ENCODE measurements around the gene RBM8A. TPM values are rescaled to one million over a fixed set of nuclear protein-coding genes. Genes with fewer than 3 reads are reported as not detected.
A peak's percentile ranks its signal among the peaks of the same experiment; 100 is the strongest.
"Not testable (repeated sequence)": the region's sequence is repeated elsewhere in the genome, so short reads cannot be mapped to it uniquely, and the experiment has no call there.

Gene RBM8A
- total and polyA plus RNA-seq, 5 donors from 2014 or later = 143 to 176 (median 154) TPM

DNA sequence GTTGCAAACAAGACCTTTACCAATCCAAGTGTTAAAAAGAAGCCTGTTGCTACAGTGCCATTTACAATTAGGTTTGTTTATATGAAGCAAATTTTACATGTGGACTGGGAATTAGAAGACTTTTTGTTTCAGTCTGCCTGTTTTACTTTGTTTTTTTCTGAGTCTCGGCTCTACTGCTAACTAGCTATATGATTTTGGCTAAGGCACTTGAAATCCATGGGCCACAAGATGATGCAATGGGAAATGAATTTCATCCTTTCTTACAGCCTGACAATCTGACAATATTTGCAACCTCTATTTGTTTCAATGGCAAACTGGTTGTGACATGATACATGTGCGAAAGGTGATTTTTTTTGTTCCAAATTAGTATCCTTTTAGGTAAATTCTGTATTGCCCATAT lies 5.0 kb downstream of the RBM8A start:
- DNase-seq (no peak), ATAC-seq (ENCODE audit: low read depth in 2 of 2) (no peak)
- no peaks in the 10 kb centered on the region for H3K27me3 ChIP-seq (ENCODE audit: control insufficient read depth, insufficient read depth, low read length)
- no peak overlapping the region for H3K4me3 ChIP-seq (ENCODE audit: low read depth, low read length)
- Mint-ChIP-seq H3K4me3 (peak overlapping the region in 1 of 4 donors; percentile 27), H3K36me3 (peaks cover 8% of the 10 kb centered on the region), H3K27ac (peak overlapping the region in 1 of 3 donors; percentile 71), H3K9me3 (no peaks in the 10 kb centered on the region), H3K4me1 (peaks cover 6 to 42% (median 31%) of the 10 kb centered on the region in 4 donors), H3K27me3 (peaks cover 4% of the 10 kb centered on the region)
- H3K36me3 ChIP-seq (ENCODE audit: control insufficient read depth, insufficient read depth, low read length) = peaks cover 23% of the 10 kb centered on the region
- no peaks in the 10 kb centered on the region for H3K9me3 ChIP-seq (ENCODE audit: control insufficient read depth in 2 of 2, low read length in 2 of 2)
- no peak overlapping the region for H3K27ac ChIP-seq (ENCODE audit: insufficient read depth, low read length, poor library complexity, severe bottlenecking)
- H3K4me1 ChIP-seq (ENCODE audit: control insufficient read depth, insufficient read depth, low read length, poor library complexity, severe bottlenecking) = peaks cover 35% of the 10 kb centered on the region

DNA sequence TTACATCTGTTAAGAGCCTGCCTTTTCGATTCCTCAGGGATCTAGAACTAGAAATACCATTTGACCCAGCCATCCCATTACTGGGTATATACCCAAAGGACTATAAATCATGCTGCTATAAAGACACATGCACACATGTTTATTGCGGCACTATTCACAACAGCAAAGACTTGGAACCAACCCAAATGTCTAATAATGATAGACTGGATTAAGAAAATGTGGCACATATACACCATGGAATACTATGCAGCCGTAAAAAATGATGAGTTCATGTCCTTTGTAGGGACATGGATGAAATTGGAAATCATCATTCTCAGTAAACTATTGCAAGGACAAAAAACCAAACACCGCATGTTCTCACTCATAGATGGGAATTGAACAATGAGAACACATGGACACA lies 7.0 kb downstream of the RBM8A start:
- ATAC-seq (ENCODE audit: low read depth in 2 of 2) = not testable (repeated sequence)
- H3K4me3 Mint-ChIP-seq = peak overlapping the region; percentile 94 to 98 (median 96)
- H3K4me1 ChIP-seq (ENCODE audit: control insufficient read depth, insufficient read depth, low read length, poor library complexity, severe bottlenecking) = peaks cover 24% of the 10 kb centered on the region

DNA sequence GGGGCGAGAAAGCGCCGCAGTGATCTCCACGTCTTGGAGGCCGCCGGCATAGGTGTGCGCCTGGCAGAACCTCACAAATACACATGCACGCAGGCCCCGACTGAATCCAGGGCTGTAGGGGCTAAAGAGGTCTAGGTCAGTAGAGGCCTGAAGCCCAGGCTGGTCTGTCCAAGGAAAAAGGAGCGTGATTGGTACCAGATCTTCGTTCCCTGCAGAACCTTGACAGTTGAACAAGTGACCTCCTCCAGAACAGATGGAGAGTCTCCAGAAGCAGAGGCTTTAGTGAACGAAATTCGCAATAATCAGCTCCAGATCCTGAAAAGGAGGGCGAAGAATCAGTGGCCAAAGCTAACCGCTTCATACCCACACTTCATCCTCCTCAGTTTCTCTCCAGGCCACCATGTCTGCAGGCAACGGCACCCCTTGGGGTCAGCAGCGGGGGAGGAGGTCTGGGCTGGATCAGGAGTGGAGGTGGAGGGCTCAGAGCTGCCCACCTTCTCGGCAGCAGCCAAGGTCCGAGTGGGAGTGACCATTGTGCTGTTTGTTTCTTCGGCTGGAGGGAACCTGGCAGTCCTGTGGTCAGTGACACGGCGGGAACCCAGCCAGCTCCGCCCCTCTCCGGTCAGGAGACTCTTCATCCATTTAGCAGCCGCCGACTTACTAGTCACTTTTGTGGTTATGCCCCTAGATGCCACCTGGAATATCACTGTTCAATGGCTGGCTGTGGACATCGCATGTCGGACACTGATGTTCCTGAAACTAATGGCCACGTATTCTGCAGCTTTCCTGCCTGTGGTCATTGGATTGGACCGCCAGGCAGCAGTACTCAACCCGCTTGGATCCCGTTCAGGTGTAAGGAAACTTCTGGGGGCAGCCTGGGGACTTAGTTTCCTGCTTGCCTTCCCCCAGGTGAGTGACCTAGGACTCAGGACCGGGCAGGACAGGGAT lies 8.0 kb downstream of the RBM8A start:
- Histone ChIP-seq H3K4me1 (ENCODE audit: control insufficient read depth, insufficient read depth, low read length, poor library complexity, severe bottlenecking) (peaks cover 24% of the 10 kb centered on the region), H3K4me3 (ENCODE audit: low read depth, low read length) (peak overlapping the region; percentile 89), H3K9me3 (ENCODE audit: control insufficient read depth in 2 of 2, low read length in 2 of 2) (no peaks in the 10 kb centered on the region), H3K36me3 (ENCODE audit: control insufficient read depth, insufficient read depth, low read length) (peaks cover 32% of the 10 kb centered on the region), H3K27me3 (ENCODE audit: control insufficient read depth, insufficient read depth, low read length) (no peaks in the 10 kb centered on the region), H3K27ac (ENCODE audit: insufficient read depth, low read length, poor library complexity, severe bottlenecking) (peak overlapping the region; percentile 82)
- H3K4me1 Mint-ChIP-seq = peaks cover 16 to 53% (median 42%) of the 10 kb centered on the region in 4 donors
- peaks cover 13% of the 10 kb centered on the region for H3K36me3 Mint-ChIP-seq
- peak overlapping the region; percentile 94 to 98 (median 96) for H3K27ac Mint-ChIP-seq
- peaks cover 0 to 2% (median 0%) of the 10 kb centered on the region in 7 donors for H3K9me3 Mint-ChIP-seq
- ATAC-seq (ENCODE audit: low read depth in 2 of 2) (peak; percentile 4), DNase-seq (no peak)
- peaks cover 4% of the 10 kb centered on the region for H3K27me3 Mint-ChIP-seq
- H3K4me3 Mint-ChIP-seq = peak overlapping the region; percentile 94 to 98 (median 96)

More for the DNA sequence above, 7.0 kb downstream of the RBM8A start:
- H3K4me3 ChIP-seq (ENCODE audit: low read depth, low read length); H3K27me3 ChIP-seq (ENCODE audit: control insufficient read depth, insufficient read depth, low read length); H3K9me3 ChIP-seq (ENCODE audit: control insufficient read depth in 2 of 2, low read length in 2 of 2); H3K27ac ChIP-seq (ENCODE audit: insufficient read depth, low read length, poor library complexity, severe bottlenecking); H3K9me3 Mint-ChIP-seq; DNase-seq; H3K27me3 Mint-ChIP-seq: not testable (repeated sequence)
- peaks cover 10% of the 10 kb centered on the region for H3K36me3 Mint-ChIP-seq
- peaks cover 25% of the 10 kb centered on the region for H3K36me3 ChIP-seq (ENCODE audit: control insufficient read depth, insufficient read depth, low read length)
- H3K4me1 Mint-ChIP-seq = peaks cover 16 to 49% (median 36%) of the 10 kb centered on the region in 4 donors
- peak overlapping the region in 1 of 3 donors; percentile 48 for H3K27ac Mint-ChIP-seq

DNA sequence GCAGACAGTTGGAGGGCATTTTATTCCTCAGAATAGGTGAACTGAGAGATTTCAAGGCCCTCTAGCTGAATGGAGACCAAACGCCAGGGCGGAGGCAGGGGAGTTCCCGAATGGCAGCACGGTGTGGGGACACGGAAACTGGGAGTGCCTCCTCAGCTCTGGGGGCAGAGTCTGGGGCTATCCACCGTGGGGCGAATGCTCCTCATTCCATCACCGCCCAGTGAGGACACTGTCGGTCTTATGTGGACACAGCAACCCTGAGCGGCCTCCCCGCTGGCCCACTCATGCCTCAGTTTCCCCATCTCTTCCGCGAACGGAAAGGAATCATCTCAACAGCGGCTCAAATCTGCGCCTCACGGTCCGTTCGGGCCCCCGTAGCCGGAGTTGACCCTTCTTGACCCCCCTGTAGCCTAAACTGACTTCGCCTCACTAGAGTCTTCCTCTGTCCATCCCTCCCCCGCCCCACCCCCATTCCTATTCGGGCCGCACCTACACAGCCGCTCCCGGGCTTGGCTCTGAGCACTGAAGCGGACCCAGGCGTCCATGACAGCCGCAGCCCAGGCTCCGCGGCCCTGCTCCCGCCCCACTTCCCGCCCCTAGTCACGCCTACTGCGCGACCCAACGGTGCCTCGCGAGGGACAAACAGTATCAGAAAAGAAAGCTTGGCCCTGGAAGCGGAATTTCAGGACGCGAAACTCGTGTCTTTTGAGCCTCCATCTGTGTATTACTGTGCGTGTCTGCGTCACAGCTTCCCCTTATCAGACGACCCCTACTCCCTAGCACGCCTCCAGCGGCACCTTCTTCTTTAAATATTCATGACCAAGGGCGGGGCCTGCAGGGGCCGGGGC lies 8.9 kb downstream of the RBM8A start, which contains the start of gene PEX11B:
Gene PEX11B, minus strand, starts transcription at position 574 of the 848 bp plus-strand sequence. Its CDS starts 29 bp downstream, at position 545.
- DNase-seq = peak; percentile 86 to 94 (median 92)
- Mint-ChIP-seq H3K27me3 (peaks cover 4% of the 10 kb centered on the region), H3K36me3 (peaks cover 20% of the 10 kb centered on the region), H3K9me3 (peaks cover 0 to 2% (median 0%) of the 10 kb centered on the region in 7 donors), H3K4me1 (peaks cover 16 to 61% (median 44%) of the 10 kb centered on the region in 4 donors), H3K4me3 (peak within 1 kb of the TSS; percentile 94 to 98 (median 96)), H3K27ac (peak within 1 kb of the TSS; percentile 94 to 98 (median 96))
- ATAC-seq (ENCODE audit: low read depth in 2 of 2) = peak; percentile 91 to 92
- peaks cover 24% of the 10 kb centered on the region for H3K4me1 ChIP-seq (ENCODE audit: control insufficient read depth, insufficient read depth, low read length, poor library complexity, severe bottlenecking)
- H3K9me3 ChIP-seq (ENCODE audit: control insufficient read depth in 2 of 2, low read length in 2 of 2) = no peaks in the 10 kb centered on the region
- H3K27ac ChIP-seq (ENCODE audit: insufficient read depth, low read length, poor library complexity, severe bottlenecking) = peak within 1 kb of the TSS; percentile 82
- peaks cover 36% of the 10 kb centered on the region for H3K36me3 ChIP-seq (ENCODE audit: control insufficient read depth, insufficient read depth, low read length)
- peak within 1 kb of the TSS; percentile 89 for H3K4me3 ChIP-seq (ENCODE audit: low read depth, low read length)
- H3K27me3 ChIP-seq (ENCODE audit: control insufficient read depth, insufficient read depth, low read length) = no peaks in the 10 kb centered on the region

DNA sequence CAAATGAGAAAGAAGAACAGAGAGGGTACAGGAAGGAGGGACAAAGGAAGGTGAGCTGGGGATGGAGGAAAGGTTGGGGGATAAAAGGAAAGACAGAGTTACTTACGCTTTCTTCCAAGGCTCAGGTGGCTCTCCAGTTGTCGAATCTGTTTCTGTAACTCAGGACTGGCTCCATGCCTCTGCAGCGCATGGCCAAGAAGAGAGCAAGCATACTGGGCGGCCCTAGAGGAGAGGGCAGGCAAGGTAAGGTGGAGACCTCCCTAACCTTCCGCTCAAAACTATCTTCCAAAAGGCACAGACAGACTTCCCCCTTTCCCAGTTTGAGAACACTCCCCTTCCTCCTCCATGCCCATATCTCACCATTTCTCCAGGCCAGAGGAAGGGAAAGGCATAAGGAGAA lies 9.7 kb downstream of the RBM8A start:
- DNase-seq = no peak
- peaks cover 30% of the 10 kb centered on the region for H3K36me3 ChIP-seq (ENCODE audit: control insufficient read depth, insufficient read depth, low read length)
- no peaks in the 10 kb centered on the region for H3K27me3 ChIP-seq (ENCODE audit: control insufficient read depth, insufficient read depth, low read length)
- Mint-ChIP-seq H3K4me3 (peak overlapping the region; percentile 94 to 98 (median 96)), H3K4me1 (peaks cover 16 to 61% (median 41%) of the 10 kb centered on the region in 4 donors), H3K27me3 (peaks cover 4% of the 10 kb centered on the region), H3K36me3 (peaks cover 26% of the 10 kb centered on the region), H3K9me3 (peaks cover 0 to 2% (median 0%) of the 10 kb centered on the region in 7 donors), H3K27ac (peak overlapping the region; percentile 94 to 98 (median 96))
- H3K27ac ChIP-seq (ENCODE audit: insufficient read depth, low read length, poor library complexity, severe bottlenecking) = peak overlapping the region; percentile 82
- peak overlapping the region; percentile 89 for H3K4me3 ChIP-seq (ENCODE audit: low read depth, low read length)
- no peak for ATAC-seq (ENCODE audit: low read depth in 2 of 2)
- H3K9me3 ChIP-seq (ENCODE audit: control insufficient read depth in 2 of 2, low read length in 2 of 2) = no peaks in the 10 kb centered on the region
- peaks cover 24% of the 10 kb centered on the region for H3K4me1 ChIP-seq (ENCODE audit: control insufficient read depth, insufficient read depth, low read length, poor library complexity, severe bottlenecking)

DNA sequence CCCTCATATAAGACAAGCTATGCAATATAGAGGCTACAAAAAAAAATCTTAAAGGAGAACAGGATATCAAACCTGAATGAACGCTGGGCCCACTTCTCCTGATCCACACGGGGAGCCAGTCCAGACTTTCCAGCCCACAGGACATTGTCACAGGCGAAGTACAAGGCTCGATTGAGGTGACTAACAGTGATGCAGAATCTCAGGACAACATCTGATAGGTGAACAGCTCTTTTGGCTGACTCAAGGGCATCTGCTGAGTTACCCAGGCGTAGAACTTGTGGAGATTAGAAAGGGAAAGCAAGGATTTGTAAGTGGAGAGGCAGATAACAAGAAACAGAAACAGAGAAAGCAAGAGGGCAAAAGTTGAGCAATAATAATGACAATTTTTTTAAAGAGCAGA lies 10.5 kb downstream of the RBM8A start:
- Histone ChIP-seq H3K9me3 (ENCODE audit: control insufficient read depth in 2 of 2, low read length in 2 of 2) (no peaks in the 10 kb centered on the region), H3K4me3 (ENCODE audit: low read depth, low read length) (no peak overlapping the region), H3K36me3 (ENCODE audit: control insufficient read depth, insufficient read depth, low read length) (peaks cover 34% of the 10 kb centered on the region), H3K4me1 (ENCODE audit: control insufficient read depth, insufficient read depth, low read length, poor library complexity, severe bottlenecking) (peaks cover 24% of the 10 kb centered on the region), H3K27me3 (ENCODE audit: control insufficient read depth, insufficient read depth, low read length) (no peaks in the 10 kb centered on the region), H3K27ac (ENCODE audit: insufficient read depth, low read length, poor library complexity, severe bottlenecking) (no peak overlapping the region)
- peak overlapping the region; percentile 64 to 98 (median 96) for H3K4me3 Mint-ChIP-seq
- peaks cover 34% of the 10 kb centered on the region for H3K36me3 Mint-ChIP-seq
- no peak for ATAC-seq (ENCODE audit: low read depth in 2 of 2)
- peak overlapping the region in 2 of 3 donors; percentile 90 to 94 for H3K27ac Mint-ChIP-seq
- peaks cover 16 to 61% (median 41%) of the 10 kb centered on the region in 4 donors for H3K4me1 Mint-ChIP-seq
- H3K27me3 Mint-ChIP-seq = peaks cover 4% of the 10 kb centered on the region
- no peak for DNase-seq
- peaks cover 0 to 2% (median 0%) of the 10 kb centered on the region in 7 donors for H3K9me3 Mint-ChIP-seq

DNA sequence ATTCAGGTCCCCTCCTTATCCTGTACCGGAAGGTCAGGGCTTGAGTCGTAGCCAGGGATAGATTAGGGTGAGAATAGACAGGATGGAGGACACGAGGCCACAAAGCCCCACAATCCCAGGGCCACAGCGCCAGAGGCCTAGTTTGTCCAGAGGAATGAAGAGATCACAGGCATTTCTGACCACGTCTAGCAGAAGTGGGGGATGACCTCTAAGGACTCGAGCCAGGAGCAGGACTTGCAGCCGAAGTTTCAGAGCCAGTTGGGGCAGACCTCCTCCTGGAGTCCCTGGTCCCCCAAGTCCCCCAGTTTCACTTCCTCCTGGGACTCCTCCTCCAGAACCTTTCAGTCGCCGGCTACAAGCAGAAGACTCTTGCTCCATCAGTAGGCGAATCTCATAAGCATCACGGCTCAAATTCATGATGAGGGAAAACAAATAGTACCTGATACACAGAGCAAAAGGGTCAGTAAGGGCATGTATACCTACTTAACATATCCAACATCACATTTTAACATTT lies 15.1 kb downstream of the RBM8A start:
- Mint-ChIP-seq H3K4me3 (no peak overlapping the region), H3K9me3 (peaks cover 0 to 2% (median 0%) of the 10 kb centered on the region in 7 donors), H3K27me3 (no peaks in the 10 kb centered on the region), H3K36me3 (peaks cover 46% of the 10 kb centered on the region), H3K27ac (no peak overlapping the region), H3K4me1 (peaks cover 14 to 30% (median 23%) of the 10 kb centered on the region in 4 donors)
- Histone ChIP-seq H3K36me3 (ENCODE audit: control insufficient read depth, insufficient read depth, low read length) (peaks cover 44% of the 10 kb centered on the region), H3K27ac (ENCODE audit: insufficient read depth, low read length, poor library complexity, severe bottlenecking) (no peak overlapping the region), H3K9me3 (ENCODE audit: control insufficient read depth in 2 of 2, low read length in 2 of 2) (no peaks in the 10 kb centered on the region), H3K4me3 (ENCODE audit: low read depth, low read length) (no peak overlapping the region), H3K27me3 (ENCODE audit: control insufficient read depth, insufficient read depth, low read length) (no peaks in the 10 kb centered on the region), H3K4me1 (ENCODE audit: control insufficient read depth, insufficient read depth, low read length, poor library complexity, severe bottlenecking) (no peaks in the 10 kb centered on the region)
- ATAC-seq (ENCODE audit: low read depth in 2 of 2) = no peak
- DNase-seq = no peak

Measured in CD4-positive, CD25-positive, alpha-beta regulatory T cell (primary cell).